ENCODE results near the gene OAT. TPM values are rescaled to one million over a fixed set of nuclear protein-coding genes. Genes with fewer than 3 reads are reported as not detected.

OAT gene
- polyA plus RNA-seq, 1 of the 3 experiments (the other 2 are of a cell fraction), result 65.7 TPM

- Histone ChIP-seq H3K9me2 (no peaks in the 10 kb centered on the region), H3K4me3 (ENCODE audit: low read depth in 2 of 2, low read length in 1 of 2) (no peak overlapping the region), H3K4me1 (ENCODE audit: control insufficient read depth in 1 of 2, insufficient read depth in 2 of 2, low read depth in 1 of 2, low read length in 1 of 2) (peaks cover 0 to 3% of the 10 kb centered on the region in 2 experiments; a peak in 1 of 4 replicates), H3F3A (replicated peaks; ENCODE audit: insufficient read depth) (no peaks in the 10 kb centered on the region), H3K27ac (ENCODE audit: low read depth in 2 of 2, low read length in 1 of 2) (no peak overlapping the region), H3K4me2 (no peak overlapping the region), H4K20me1 (ENCODE audit: insufficient read depth) (no peaks in the 10 kb centered on the region), H3K9me3 (no peaks in the 10 kb centered on the region), H2AFZ (ENCODE audit: low read depth) (no peak overlapping the region), H3K36me3 (replicated peaks in 1 of 2; ENCODE audit: control insufficient read depth in 1 of 2, insufficient read depth in 2 of 2, low read length in 1 of 2) (no peaks in the 10 kb centered on the region), H3K27me3 (ENCODE audit: insufficient read depth) (peaks cover 81% of the 10 kb centered on the region), H3K9ac (no peak overlapping the region), H3K79me2 (ENCODE audit: insufficient read depth) (no peaks in the 10 kb centered on the region)
- WGBS (ENCODE audit: low lambda C conversion rate), result 56% methylated on average over 6 of the region's 6 CpGs
- TF ChIP-seq ELF1 (IDR thresholded peaks at IDR 0.05) (no peak), PBX3 (IDR thresholded peaks at IDR 0.05) (no peak), IRF3 (IDR thresholded peaks at IDR 0.05; ENCODE audit: low read depth, low read length) (no peak), CTCF (IDR thresholded peaks at IDR 0.05) (no peak), RCOR1 (IDR thresholded peaks at IDR 0.05; ENCODE audit: low read length) (no peak), TAF1 (IDR thresholded peaks at IDR 0.05; ENCODE audit: borderline replicate concordance, low read depth, low read length) (no peak), GABPA (IDR thresholded peaks at IDR 0.05; ENCODE audit: low read depth) (no peak), CHD2 (IDR thresholded peaks at IDR 0.05; ENCODE audit: low read length, partially characterized antibody) (no peak), FOXJ3 (CRISPR knock-in tag; IDR thresholded peaks at IDR 0.05) (no peak), EP300 (IDR thresholded peaks at IDR 0.05; ENCODE audit: borderline replicate concordance in 1 of 2, low read depth in 1 of 2, low read length in 1 of 2) (no peak)
- no peak for DNase-seq
- ChIA-PET POLR2A (no interaction called here), CTCF (interaction anchor here (0.6 to 1.3 kb wide), 2 partner anchors 10 to 33 kb away, joined by 3 to 4 read pairs; partner anchors contain the start of genes LHPP and OAT)
Observed at GRCh38 chr10:124451276-124451675, 32.6 kb upstream of the OAT start.

GRCh38 chr10:124450783-124451057, 32.0 kb upstream of the OAT start:
- Histone ChIP-seq H3K36me3 (replicated peaks in 1 of 2; ENCODE audit: control insufficient read depth in 1 of 2, insufficient read depth in 2 of 2, low read length in 1 of 2) (no peaks in the 10 kb centered on the region), H3K27ac (ENCODE audit: low read depth in 2 of 2, low read length in 1 of 2) (no peak overlapping the region), H3K27me3 (ENCODE audit: insufficient read depth) (peaks cover 85% of the 10 kb centered on the region), H3F3A (replicated peaks; ENCODE audit: insufficient read depth) (no peaks in the 10 kb centered on the region), H3K9me3 (no peaks in the 10 kb centered on the region), H4K20me1 (ENCODE audit: insufficient read depth) (no peaks in the 10 kb centered on the region), H2AFZ (ENCODE audit: low read depth) (no peak overlapping the region), H3K79me2 (ENCODE audit: insufficient read depth) (no peaks in the 10 kb centered on the region), H3K4me3 (ENCODE audit: low read depth in 2 of 2, low read length in 1 of 2) (no peak overlapping the region), H3K4me2 (no peak overlapping the region), H3K4me1 (ENCODE audit: control insufficient read depth in 1 of 2, insufficient read depth in 2 of 2, low read depth in 1 of 2, low read length in 1 of 2) (peaks cover 0 to 3% of the 10 kb centered on the region in 2 experiments; a peak in 1 of 4 replicates), H3K9ac (no peak overlapping the region), H3K9me2 (no peaks in the 10 kb centered on the region)
- DNase-seq, result no peak
- ChIA-PET CTCF (interaction anchor here (1.3 kb wide), 1 partner anchor 11 kb away, joined by 4 read pairs; the partner anchor contains the start of gene LHPP), POLR2A (no interaction called here)
- WGBS (ENCODE audit: low lambda C conversion rate), result 42% methylated on average over 3 of the region's 5 CpGs
- no peak for TF ChIP-seq EP300 (IDR thresholded peaks at IDR 0.05; ENCODE audit: borderline replicate concordance in 1 of 2, low read depth in 1 of 2, low read length in 1 of 2)
- no peak for TF ChIP-seq POLR2AphosphoS5 (IDR thresholded peaks at IDR 0.05; ENCODE audit: low read depth, low read length)
- TF ChIP-seq NFIC (IDR thresholded peaks at IDR 0.05; ENCODE audit: borderline replicate concordance), result no peak
- TF ChIP-seq EZH2phosphoT487 (IDR thresholded peaks at IDR 0.05; ENCODE audit: borderline replicate concordance, low read depth), result no peak
- TF ChIP-seq RCOR1 (IDR thresholded peaks at IDR 0.05; ENCODE audit: low read length), result no peak
- no peak for TF ChIP-seq RFX5 (IDR thresholded peaks at IDR 0.05; ENCODE audit: low read length)
- no peak for TF ChIP-seq GATA2 (CRISPR knock-in tag; IDR thresholded peaks at IDR 0.05)
- no peak for TF ChIP-seq TEAD4 (IDR thresholded peaks at IDR 0.05; ENCODE audit: borderline replicate concordance, insufficient read depth)
- no peak for TF ChIP-seq MEF2A (IDR thresholded peaks at IDR 0.05; ENCODE audit: borderline replicate concordance, low read depth)
- TF ChIP-seq SMC3 (IDR thresholded peaks at IDR 0.05; ENCODE audit: low read depth, low read length), result no peak
- no peak for TF ChIP-seq ZBTB33 (IDR thresholded peaks at IDR 0.05; ENCODE audit: borderline replicate concordance, low read depth)
- no peak for TF ChIP-seq FOSL2 (IDR thresholded peaks at IDR 0.05; ENCODE audit: borderline replicate concordance, low read depth)

Measured in SK-N-SH (cell line).